ENCODE results near the gene TRAF7. TPM values are rescaled to one million over a fixed set of nuclear protein-coding genes. Genes with fewer than 3 reads are reported as not detected.

The TRAF7 gene
- total and polyA plus RNA-seq, 2 of the 13 experiments (the other 11 are each of a cell fraction or from before 2014, with no cell fraction given), result 47.9 to 65.6 TPM

GRCh38 chr16:2151188-2152091 is 4.1 kb upstream of the TRAF7 start (continued):
- TF ChIP-seq ZNF142 (CRISPR knock-in tag; IDR thresholded peaks at IDR 0.05), result peak; percentile 72; the same call in 1 of the 2 replicates
- no peak for TF ChIP-seq ZFP36 (IDR thresholded peaks at IDR 0.05; ENCODE audit: borderline replicate concordance, low read depth, low read length, partially characterized antibody)
- TF ChIP-seq GATA4 (IDR thresholded peaks at IDR 0.05; ENCODE audit: borderline replicate concordance, low read depth), result no peak
- no peak for TF ChIP-seq ZNF790 (CRISPR knock-in tag; IDR thresholded peaks at IDR 0.05; ENCODE audit: borderline replicate concordance)
- TF ChIP-seq GFI1 (CRISPR knock-in tag; IDR thresholded peaks at IDR 0.05; ENCODE audit: borderline replicate concordance), result no peak
- peak; percentile 74 for TF ChIP-seq RBFOX2 (IDR thresholded peaks at IDR 0.05; ENCODE audit: low read depth, low read length)
- peak; percentile 86; the same call in 1 of the 2 replicates for TF ChIP-seq ZNF672 (CRISPR knock-in tag; IDR thresholded peaks at IDR 0.05)
- TF ChIP-seq HOXA5 (CRISPR knock-in tag; IDR thresholded peaks at IDR 0.05), result peak; percentile 55; the same call in 1 of the 2 replicates
- peak; percentile 25; the same call in 1 of the 2 replicates for TF ChIP-seq ISL2 (CRISPR knock-in tag; IDR thresholded peaks at IDR 0.05)
- TF ChIP-seq FOXP4 (CRISPR knock-in tag; IDR thresholded peaks at IDR 0.05), result 0 out of 2 replicates have a peak, but pooled peaks have one; percentile 22
- no peak for TF ChIP-seq KMT2A (CRISPR knock-in tag; IDR thresholded peaks at IDR 0.05)
- peak; percentile 78 to 83; a peak in 3 of 4 replicates for TF ChIP-seq POLR2A (IDR thresholded peaks at IDR 0.05; ENCODE audit: insufficient read depth in 1 of 2, low read depth in 2 of 2, low read length in 2 of 2)
- peak; percentile 90; the same call in 1 of the 2 replicates for TF ChIP-seq PAF1 (CRISPR knock-in tag; IDR thresholded peaks at IDR 0.05)
- TF ChIP-seq ZNF564 (CRISPR knock-in tag; IDR thresholded peaks at IDR 0.05), result no peak
- TF ChIP-seq NFKB2 (CRISPR knock-in tag; IDR thresholded peaks at IDR 0.05; ENCODE audit: borderline replicate concordance), result no peak
- peak; percentile 53; the same call in 1 of the 2 replicates for TF ChIP-seq MED13 (CRISPR knock-in tag; IDR thresholded peaks at IDR 0.05)
- 0 out of 2 replicates have a peak, but pooled peaks have one; percentile 15 for TF ChIP-seq MYC (CRISPR knock-in tag; IDR thresholded peaks at IDR 0.05; ENCODE audit: borderline replicate concordance)
- TF ChIP-seq ZNF501 (CRISPR knock-in tag; IDR thresholded peaks at IDR 0.05), result 0 out of 2 replicates have a peak, but pooled peaks have one; percentile 40
- TF ChIP-seq SCMH1 (CRISPR knock-in tag; IDR thresholded peaks at IDR 0.05; ENCODE audit: borderline replicate concordance), result no peak
- 0 out of 2 replicates have a peak, but pooled peaks have one; percentile 10 for TF ChIP-seq ATF7-NPFF (CRISPR knock-in tag; IDR thresholded peaks at IDR 0.05; ENCODE audit: low read depth)
- peak; percentile 33 for TF ChIP-seq RBM39 (IDR thresholded peaks at IDR 0.05; ENCODE audit: low read depth, low read length, poor library complexity, severe bottlenecking)
- 0 out of 2 replicates have a peak, but pooled peaks have one; percentile 47 for TF ChIP-seq ZNF329 (CRISPR knock-in tag; IDR thresholded peaks at IDR 0.05; ENCODE audit: low read depth)
